ENCODE data around the gene HASPIN. TPM values are rescaled to one million over a fixed set of nuclear protein-coding genes. Genes with fewer than 3 reads are reported as not detected.

Gene HASPIN
- total RNA-seq, 1 donor from 2014 or later, result 1.6 TPM

- DNase-seq (ENCODE audit: low read depth in 2 of 2), result no peak
Observed at GRCh38 chr17:3735515-3735914, 11.8 kb downstream of the HASPIN start.

GRCh38 chr17:3738562-3739295, 15.0 kb downstream of the HASPIN start:
- no peak for DNase-seq (ENCODE audit: low read depth in 2 of 2)

GRCh38 chr17:3739422-3740124, 15.9 kb downstream of the HASPIN start:
- no peak for DNase-seq (ENCODE audit: low read depth in 2 of 2)

GRCh38 chr17:3740611-3741073, 16.9 kb downstream of the HASPIN start:
- no peak for DNase-seq (ENCODE audit: low read depth in 2 of 2)

GRCh38 chr17:3744014-3744413, 20.3 kb downstream of the HASPIN start:
- no peak for DNase-seq (ENCODE audit: low read depth in 2 of 2)

- no peak for DNase-seq (ENCODE audit: low read depth in 2 of 2)
Observed at GRCh38 chr17:3745071-3745470, 21.4 kb downstream of the HASPIN start.

GRCh38 chr17:3747805-3748204, 24.1 kb downstream of the HASPIN start:
- no peak for DNase-seq (ENCODE audit: low read depth in 2 of 2)

- DNase-seq (ENCODE audit: low read depth in 2 of 2), result no peak
Observed at GRCh38 chr17:3748576-3748975, 24.9 kb downstream of the HASPIN start.

- no peak for DNase-seq (ENCODE audit: low read depth in 2 of 2)
Observed at GRCh38 chr17:3750296-3750695, 26.6 kb downstream of the HASPIN start.

- no peak for DNase-seq (ENCODE audit: low read depth in 2 of 2)
Observed at GRCh38 chr17:3750926-3751325, 27.2 kb downstream of the HASPIN start.

GRCh38 chr17:3751836-3752235, 28.1 kb downstream of the HASPIN start:
- DNase-seq (ENCODE audit: low read depth in 2 of 2), result no peak

GRCh38 chr17:3753624-3754023, 29.9 kb downstream of the HASPIN start:
- DNase-seq (ENCODE audit: low read depth in 2 of 2), result no peak

- DNase-seq (ENCODE audit: low read depth in 2 of 2), result no peak
Observed at GRCh38 chr17:3754066-3754457, 30.4 kb downstream of the HASPIN start.

- no peak for DNase-seq (ENCODE audit: low read depth in 2 of 2)
Observed at GRCh38 chr17:3754458-3755334, 31.0 kb downstream of the HASPIN start.

- no peak for DNase-seq (ENCODE audit: low read depth in 2 of 2)
Observed at GRCh38 chr17:3755335-3756030, 31.8 kb downstream of the HASPIN start.

GRCh38 chr17:3759597-3760216, 36.0 kb downstream of the HASPIN start:
- DNase-seq (ENCODE audit: low read depth in 2 of 2), result no peak

- DNase-seq (ENCODE audit: low read depth in 2 of 2), result no peak
Observed at GRCh38 chr17:3761036-3761917, 37.6 kb downstream of the HASPIN start.

GRCh38 chr17:3761918-3762380, 38.2 kb downstream of the HASPIN start:
- DNase-seq (ENCODE audit: low read depth in 2 of 2), result no peak

- DNase-seq (ENCODE audit: low read depth in 2 of 2), result no peak
Observed at GRCh38 chr17:3762922-3763776, 39.4 kb downstream of the HASPIN start.
